Measurements from ENCODE around the gene MLYCD. TPM values are rescaled to one million over a fixed set of nuclear protein-coding genes. Genes with fewer than 3 reads are reported as not detected.

Gene MLYCD
- total RNA-seq, 1 donor from 2014 or later, result 7.1 TPM

- Mint-ChIP-seq H3K9me3 (no peaks in the 10 kb centered on the region), H3K4me3 (peak overlapping the region; percentile 15), H3K36me3 (peaks cover 37% of the 10 kb centered on the region), H3K27me3 (no peaks in the 10 kb centered on the region), H3K4me1 (ENCODE audit: unreplicated experiment) (peaks cover 11% of the 10 kb centered on the region), H3K27ac (peak overlapping the region; percentile 84)
- no peak for TF ChIP-seq CTCF (conservative IDR thresholded peaks at IDR 0.05)
- no peak for DNase-seq (ENCODE audit: extremely low spot score, unreplicated experiment)
These were observed 13.8 kb downstream of the MLYCD start for GRCh38 chr16:83912519-83913244.

DNA sequence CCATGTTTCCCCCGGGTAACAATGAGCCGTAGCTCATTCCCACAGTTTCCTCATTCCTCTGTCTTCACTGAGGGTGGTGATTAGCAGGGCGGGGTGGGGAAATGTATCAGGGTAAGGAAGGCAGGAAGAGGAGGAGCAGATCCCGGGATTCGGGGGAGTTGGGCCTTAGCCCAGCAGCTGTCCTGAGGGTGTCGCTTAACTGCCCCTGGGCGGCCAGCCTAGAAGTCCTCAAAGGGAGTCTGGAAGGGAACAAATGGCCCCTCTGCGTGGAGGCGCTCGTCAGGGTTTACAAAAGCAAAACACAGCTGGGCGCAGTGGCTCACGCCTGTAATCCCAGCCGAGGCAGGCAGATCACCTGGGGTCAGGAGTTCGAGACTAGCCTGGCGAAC is 14.3 kb downstream of the MLYCD start:
- Mint-ChIP-seq H3K4me3 (peak overlapping the region; percentile 15), H3K27ac (peak overlapping the region; percentile 84)

DNA sequence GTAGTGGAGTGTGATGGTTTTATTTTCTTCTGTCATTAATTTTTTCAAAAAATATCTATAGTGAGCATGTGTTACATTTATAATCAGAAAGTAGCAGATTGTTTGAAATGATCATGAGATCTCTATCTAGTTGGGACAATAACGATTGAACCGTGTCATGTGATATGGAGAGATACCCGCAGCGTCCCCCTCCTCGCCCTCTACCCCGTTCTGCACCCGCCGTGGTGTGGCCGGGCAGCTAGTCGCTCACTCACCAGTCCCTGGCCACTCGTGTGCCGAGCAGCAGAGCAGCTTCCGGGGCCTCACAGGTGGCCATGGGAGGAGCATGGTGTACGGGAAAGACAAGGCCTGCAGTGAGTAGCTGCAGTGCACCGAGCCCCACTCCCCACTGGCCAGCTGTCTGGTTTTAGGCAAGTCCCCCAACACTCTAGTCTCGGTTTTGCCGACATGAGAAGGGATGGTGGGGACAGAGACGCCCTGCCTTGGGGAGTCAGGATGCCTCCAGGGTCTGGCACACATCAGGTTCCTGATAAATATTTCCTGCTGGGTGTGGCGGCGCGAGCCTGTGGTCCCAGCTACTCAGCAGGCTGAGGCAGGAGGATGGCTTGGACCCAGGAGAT is 15.3 kb downstream of the MLYCD start:
- H3K27me3 Mint-ChIP-seq, result no peaks in the 10 kb centered on the region
- H3K36me3 Mint-ChIP-seq, result peaks cover 42% of the 10 kb centered on the region
- peaks cover 7% of the 10 kb centered on the region for H3K4me1 Mint-ChIP-seq (ENCODE audit: unreplicated experiment)
- DNase-seq (ENCODE audit: extremely low spot score, unreplicated experiment), result no peak
- no peak overlapping the region for H3K27ac Mint-ChIP-seq
- H3K9me3 Mint-ChIP-seq, result no peaks in the 10 kb centered on the region
- H3K4me3 Mint-ChIP-seq, result no peak overlapping the region
- no peak for TF ChIP-seq CTCF (conservative IDR thresholded peaks at IDR 0.05)

More for the DNA sequence above, 14.3 kb downstream of the MLYCD start:
- Mint-ChIP-seq H3K9me3 (no peaks in the 10 kb centered on the region), H3K4me1 (ENCODE audit: unreplicated experiment) (peaks cover 11% of the 10 kb centered on the region), H3K27me3 (no peaks in the 10 kb centered on the region), H3K36me3 (peaks cover 40% of the 10 kb centered on the region)
- no peak for TF ChIP-seq CTCF (conservative IDR thresholded peaks at IDR 0.05)
- no peak for DNase-seq (ENCODE audit: extremely low spot score, unreplicated experiment)

DNA sequence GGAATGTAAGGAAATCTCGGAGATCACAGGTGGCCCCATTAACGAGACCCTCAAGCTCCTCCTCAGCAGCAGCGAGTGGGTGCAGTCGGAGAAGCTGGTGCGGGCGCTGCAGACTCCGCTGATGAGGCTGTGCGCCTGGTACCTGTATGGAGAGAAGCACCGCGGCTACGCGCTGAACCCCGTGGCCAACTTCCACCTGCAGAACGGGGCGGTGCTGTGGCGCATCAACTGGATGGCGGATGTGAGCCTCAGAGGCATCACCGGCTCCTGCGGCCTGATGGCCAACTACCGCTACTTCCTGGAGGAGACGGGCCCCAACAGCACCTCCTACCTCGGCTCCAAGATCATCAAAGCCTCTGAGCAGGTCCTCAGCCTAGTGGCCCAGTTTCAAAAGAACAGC is 16.2 kb downstream of the MLYCD start:
- Mint-ChIP-seq H3K27ac (no peak overlapping the region), H3K4me1 (ENCODE audit: unreplicated experiment) (peaks cover 7% of the 10 kb centered on the region), H3K9me3 (no peaks in the 10 kb centered on the region), H3K4me3 (no peak overlapping the region), H3K36me3 (peaks cover 39% of the 10 kb centered on the region), H3K27me3 (no peaks in the 10 kb centered on the region)
- TF ChIP-seq CTCF (conservative IDR thresholded peaks at IDR 0.05), result no peak
- no peak for DNase-seq (ENCODE audit: extremely low spot score, unreplicated experiment)

GRCh38 chr16:83915491-83915890 is 16.6 kb downstream of the MLYCD start:
- H3K4me3 Mint-ChIP-seq, result no peak overlapping the region
- peaks cover 41% of the 10 kb centered on the region for H3K36me3 Mint-ChIP-seq
- TF ChIP-seq CTCF (conservative IDR thresholded peaks at IDR 0.05), result no peak
- H3K27ac Mint-ChIP-seq, result no peak overlapping the region
- peaks cover 7% of the 10 kb centered on the region for H3K4me1 Mint-ChIP-seq (ENCODE audit: unreplicated experiment)
- no peaks in the 10 kb centered on the region for H3K9me3 Mint-ChIP-seq
- DNase-seq (ENCODE audit: extremely low spot score, unreplicated experiment), result no peak
- no peaks in the 10 kb centered on the region for H3K27me3 Mint-ChIP-seq
